GM12873 (cell line): ENCODE data around the gene ABCD1.

Experiments used
- TF ChIP-seq, protein P1 (sequence below): IDR thresholded peaks from 2 replicates; pipeline ENCODE4 v1.5.1; 2012; ENCODE audit warnings: low read depth, mild to moderate bottlenecking, moderate library complexity, low read length, control low read depth; ENCODE audit not compliant: insufficient read depth; ENCODE audit errors: missing control alignments

The ABCD1 gene

DNA sequence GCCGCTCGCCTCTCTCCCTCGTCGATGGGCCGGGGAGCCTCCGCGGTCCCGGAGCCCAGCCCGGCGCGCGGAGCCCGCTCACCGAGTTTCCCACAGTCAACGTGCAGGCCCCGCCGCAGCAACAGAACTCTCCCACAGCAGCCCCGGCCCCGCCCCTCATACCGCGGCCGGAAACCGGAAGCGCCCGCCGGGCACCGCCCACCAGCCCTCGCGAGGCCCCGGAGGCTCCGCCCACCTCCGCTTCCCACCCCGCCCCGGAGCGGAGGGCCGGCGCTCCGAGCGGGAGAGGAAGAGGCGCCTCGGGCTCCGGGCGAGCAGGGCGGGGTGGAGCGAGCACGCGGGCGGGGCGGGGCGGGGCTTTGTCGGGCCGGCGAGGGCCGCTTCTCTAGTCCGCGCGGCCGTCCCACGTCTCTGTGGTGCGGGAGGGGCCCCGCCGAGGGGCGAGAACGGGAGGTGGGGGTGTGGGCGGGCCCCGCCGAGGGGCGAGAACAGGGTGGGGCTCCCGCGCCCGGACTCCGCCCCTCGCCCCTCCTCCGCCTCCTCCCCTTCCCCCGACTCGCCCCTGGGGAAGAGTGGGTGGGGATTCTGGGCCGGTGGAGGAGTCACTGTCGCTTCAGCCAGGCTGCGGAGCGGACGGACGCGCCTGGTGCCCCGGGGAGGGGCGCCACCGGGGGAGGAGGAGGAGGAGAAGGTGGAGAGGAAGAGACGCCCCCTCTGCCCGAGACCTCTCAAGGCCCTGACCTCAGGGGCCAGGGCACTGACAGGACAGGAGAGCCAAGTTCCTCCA is at the start of gene ABCD1, which contains the start of gene BCAP31:
Gene ABCD1, plus strand, starts transcription at position 605 of the 787 bp plus-strand sequence. CDS start 411 bp downstream, outside the sequence.
Gene BCAP31, minus strand, starts transcription at position 136 of the 787 bp plus-strand sequence. CDS start 1,143 bp downstream, outside the sequence.
- TF ChIP-seq, protein P1, sequence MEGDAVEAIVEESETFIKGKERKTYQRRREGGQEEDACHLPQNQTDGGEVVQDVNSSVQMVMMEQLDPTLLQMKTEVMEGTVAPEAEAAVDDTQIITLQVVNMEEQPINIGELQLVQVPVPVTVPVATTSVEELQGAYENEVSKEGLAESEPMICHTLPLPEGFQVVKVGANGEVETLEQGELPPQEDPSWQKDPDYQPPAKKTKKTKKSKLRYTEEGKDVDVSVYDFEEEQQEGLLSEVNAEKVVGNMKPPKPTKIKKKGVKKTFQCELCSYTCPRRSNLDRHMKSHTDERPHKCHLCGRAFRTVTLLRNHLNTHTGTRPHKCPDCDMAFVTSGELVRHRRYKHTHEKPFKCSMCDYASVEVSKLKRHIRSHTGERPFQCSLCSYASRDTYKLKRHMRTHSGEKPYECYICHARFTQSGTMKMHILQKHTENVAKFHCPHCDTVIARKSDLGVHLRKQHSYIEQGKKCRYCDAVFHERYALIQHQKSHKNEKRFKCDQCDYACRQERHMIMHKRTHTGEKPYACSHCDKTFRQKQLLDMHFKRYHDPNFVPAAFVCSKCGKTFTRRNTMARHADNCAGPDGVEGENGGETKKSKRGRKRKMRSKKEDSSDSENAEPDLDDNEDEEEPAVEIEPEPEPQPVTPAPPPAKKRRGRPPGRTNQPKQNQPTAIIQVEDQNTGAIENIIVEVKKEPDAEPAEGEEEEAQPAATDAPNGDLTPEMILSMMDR: no peak

DNA sequence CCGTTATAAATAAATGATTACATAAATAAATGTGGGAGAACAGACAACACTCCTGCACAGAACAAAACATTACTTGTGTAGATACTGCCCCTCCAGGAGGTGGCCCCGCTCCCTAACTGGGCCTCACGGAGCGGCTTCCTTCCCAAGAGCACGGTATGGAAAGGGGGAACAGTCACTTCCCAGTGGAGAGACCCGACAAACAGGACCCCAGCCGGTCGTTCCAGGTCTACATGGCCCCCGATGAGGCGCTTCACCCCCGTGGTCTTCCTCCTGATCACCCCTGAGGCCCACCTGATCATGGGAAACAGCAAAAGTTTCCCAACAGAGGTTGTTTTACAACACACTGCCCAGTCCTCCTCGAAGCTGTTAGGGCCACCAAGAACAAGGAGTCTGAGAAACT is 43.5 kb upstream of the ABCD1 start:
- TF ChIP-seq, protein P1: no peak

DNA sequence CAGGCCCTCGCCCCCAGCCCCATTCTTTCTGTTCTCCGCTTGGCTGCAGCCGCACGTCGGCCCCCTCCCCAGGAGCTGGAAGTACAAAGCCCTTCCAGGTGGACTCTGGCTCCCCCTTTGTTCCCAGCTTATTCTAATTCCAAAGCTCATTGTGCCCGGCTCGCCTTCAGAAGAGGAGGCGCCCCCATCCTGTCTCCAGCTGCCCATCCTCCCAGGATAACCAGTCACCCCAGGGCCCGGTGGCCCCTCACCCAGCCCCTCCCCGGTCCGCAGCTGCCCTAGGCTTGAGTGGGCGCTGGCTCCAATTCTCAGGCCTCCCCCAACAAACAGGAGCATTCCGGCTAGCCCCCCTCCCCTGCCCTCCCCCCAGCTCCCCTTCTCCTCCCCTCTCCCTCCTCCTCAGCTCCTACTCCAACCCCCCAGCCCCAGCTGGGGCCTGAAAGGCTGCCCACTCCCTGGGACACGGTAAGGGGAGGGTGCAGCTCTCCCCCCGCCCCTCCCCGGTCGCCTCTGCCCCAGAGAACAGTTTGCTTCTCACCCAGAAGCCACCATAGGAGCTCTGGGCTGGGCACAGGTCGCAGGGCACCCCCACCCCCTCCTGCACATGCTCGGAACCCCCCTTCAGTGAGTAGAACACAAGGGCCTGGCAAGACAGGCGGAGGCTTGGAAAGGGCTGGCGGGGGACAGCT is 40.0 kb upstream of the ABCD1 start:
- TF ChIP-seq, protein P1: no peak

DNA sequence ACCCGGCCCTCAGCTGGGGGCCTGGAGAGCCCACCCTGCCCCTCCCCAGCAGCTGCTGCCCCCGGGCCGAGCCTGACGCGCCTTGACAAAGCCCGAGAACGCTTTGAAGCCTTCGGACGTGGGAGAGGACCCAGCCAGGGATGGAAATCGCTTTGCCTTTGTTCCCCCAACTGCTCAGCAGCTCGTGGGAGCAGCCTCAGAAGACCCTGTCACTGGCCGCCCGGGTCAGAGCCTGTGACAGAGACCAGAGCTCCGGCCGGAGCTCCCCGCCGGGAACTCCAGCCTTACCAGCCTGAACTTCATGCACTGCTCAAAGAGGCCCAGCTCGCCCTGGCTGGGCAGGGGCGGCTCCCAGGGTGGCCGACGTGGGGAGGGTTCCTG is 39.5 kb upstream of the ABCD1 start:
- TF ChIP-seq, protein P1: no peak

DNA sequence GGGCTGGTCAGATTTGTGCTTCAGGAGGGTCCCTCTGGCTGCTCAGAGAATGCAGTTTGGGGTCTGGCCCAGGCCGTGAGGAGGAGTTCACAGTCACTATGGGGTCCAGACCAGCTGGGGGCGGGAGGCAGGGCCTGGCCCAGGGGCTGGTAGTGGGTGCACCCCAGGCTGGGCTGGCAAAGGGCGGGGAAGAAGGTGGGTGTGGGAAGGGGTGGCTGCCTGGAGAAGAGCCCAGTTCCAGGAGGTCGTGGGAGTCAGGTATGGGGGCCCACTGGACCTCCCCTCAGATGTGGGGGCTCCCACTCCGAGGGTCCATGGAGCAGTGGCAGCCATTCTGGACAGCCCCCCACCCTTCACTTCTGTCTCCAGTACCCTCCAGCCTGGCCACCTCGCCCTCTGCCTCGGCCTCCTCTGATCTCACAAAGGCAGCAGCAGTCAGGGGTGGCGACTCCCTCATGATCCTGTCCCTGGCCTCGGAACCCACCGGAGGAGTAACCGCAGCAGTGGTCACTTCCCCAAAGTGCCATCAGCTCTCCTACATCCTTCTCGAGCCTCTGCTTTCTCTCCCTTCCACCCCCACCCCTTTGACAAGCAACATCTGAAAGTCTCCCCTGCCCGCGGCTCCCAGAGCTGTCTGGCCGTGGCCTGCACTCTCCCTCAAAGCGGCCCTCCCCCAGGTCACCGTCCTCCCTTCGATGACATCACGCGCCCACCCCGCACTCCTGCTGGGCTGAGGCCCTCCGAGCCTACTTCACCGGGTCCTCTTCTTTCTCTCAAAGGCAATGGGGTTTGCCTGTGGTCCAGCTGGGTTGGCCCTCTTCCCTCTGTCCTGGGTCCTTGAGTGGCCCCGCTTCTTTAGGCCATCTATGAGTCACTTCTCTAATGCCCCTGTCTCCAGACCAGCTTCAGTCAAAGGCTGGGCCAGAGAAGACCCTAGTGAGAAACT is 38.6 kb upstream of the ABCD1 start:
- TF ChIP-seq, protein P1: no peak

DNA sequence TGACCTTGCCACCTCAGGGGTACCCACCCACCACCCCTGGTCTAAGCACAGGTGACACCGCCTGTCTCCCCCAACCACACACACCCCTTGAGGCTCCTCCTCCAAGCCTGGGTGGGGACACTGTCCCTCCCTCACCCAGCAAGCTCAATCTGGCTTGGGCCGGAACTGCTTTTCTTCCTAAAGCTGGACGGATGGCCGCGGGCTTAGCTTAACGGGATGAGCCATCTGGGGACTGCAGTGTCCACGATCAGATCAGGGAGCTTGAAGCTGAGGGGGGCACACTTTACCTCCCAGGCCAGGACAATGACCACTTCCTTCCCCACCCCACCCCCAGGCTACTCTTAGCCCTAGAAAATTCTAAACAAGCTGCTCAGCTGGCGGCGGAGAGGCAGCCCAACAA is 37.9 kb upstream of the ABCD1 start:
- TF ChIP-seq, protein P1: no peak
